Endothelial cell of umbilical vein (primary cell): Measurements from ENCODE around the gene LAMA5.

Experiments used
- CTCF ChIP-seq, 2 donors: IDR thresholded peaks; 1 replicate in 1 of 2; 2 replicates in 1 of 2; pipeline ENCODE4 v1.5.1; 2011; ENCODE audit warnings: low read length in 2 of 2, mild to moderate bottlenecking in 2 of 2, moderate library complexity in 2 of 2, control low read depth in 1 of 2, inconsistent platforms in 1 of 2, low read depth in 1 of 2; ENCODE audit not compliant: insufficient read depth in 1 of 2; ENCODE audit errors: extremely low read depth in 1 of 2
- EZH2 ChIP-seq: IDR thresholded peaks from 2 replicates; pipeline ENCODE4 v1.6.1; 2012; ENCODE audit warnings: borderline replicate concordance, low read depth, mild to moderate bottlenecking, moderate library complexity, low read length, inconsistent platforms; ENCODE audit not compliant: severe bottlenecking
- FOS ChIP-seq: IDR thresholded peaks from 2 replicates; pipeline ENCODE4 v1.6.1; 2011; ENCODE audit warnings: mild to moderate bottlenecking, low read length, moderate library complexity, borderline replicate concordance; ENCODE audit not compliant: insufficient read depth
- JUN ChIP-seq: IDR thresholded peaks from 2 replicates; pipeline ENCODE4 v1.6.1; 2011; ENCODE audit warnings: borderline replicate concordance, low read depth; ENCODE audit not compliant: insufficient read length, insufficient read depth
- MAX ChIP-seq: IDR thresholded peaks from 2 replicates; pipeline ENCODE4 v1.6.1; 2011; ENCODE audit not compliant: insufficient read depth, insufficient read length
- MYC ChIP-seq: IDR thresholded peaks from one replicate; pipeline ENCODE4 v1.6.1; 2011; ENCODE audit warnings: mild to moderate bottlenecking, low read depth, low read length
- POLR2A ChIP-seq: IDR thresholded peaks from 2 replicates; pipeline ENCODE4 v1.6.1; 2012; ENCODE audit warnings: low read depth, mild to moderate bottlenecking, control low read depth, low read length
- POLR2AphosphoS5 ChIP-seq: IDR thresholded peaks from 2 replicates; pipeline ENCODE4 v1.6.1; 2012; ENCODE audit warnings: low read depth, mild to moderate bottlenecking, control low read depth, low read length, moderate library complexity; ENCODE audit not compliant: insufficient read depth

DNA sequence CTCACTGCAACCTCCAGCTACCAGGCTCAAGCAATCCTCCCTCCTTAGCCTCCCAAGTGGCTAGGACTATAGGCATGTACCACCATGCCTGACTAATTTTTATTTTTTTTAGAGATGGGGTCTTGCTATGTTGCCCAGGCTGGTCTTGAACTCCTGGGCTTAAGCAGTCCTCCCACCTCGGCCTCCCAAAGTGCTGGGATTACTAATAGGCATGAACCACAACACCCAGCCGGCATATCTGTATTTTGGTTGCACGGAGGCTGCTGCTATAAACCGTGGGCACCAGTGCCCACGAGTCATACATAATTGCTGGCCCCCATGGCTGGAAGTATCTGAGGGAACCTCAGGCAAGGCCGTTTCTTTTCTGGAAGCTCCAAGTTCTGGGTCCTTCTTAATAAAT lies 82.7 kb downstream of the LAMA5 start:
- no peak for TF ChIP-seq POLR2A
- TF ChIP-seq CTCF (IDR thresholded peaks at IDR 0.05; ENCODE audit: extremely low read depth in 1 of 2, insufficient read depth in 1 of 2, low read depth in 1 of 2, low read length in 2 of 2), result no peak
- no peak for TF ChIP-seq POLR2AphosphoS5
- TF ChIP-seq JUN, result no peak
- TF ChIP-seq FOS, result no peak
- no peak for TF ChIP-seq EZH2
- TF ChIP-seq MAX, result no peak
- no peak for TF ChIP-seq MYC
